Transverse colon (tissue), 4 donors: ENCODE results near the gene CARM1. TPM values are rescaled to one million over a fixed set of nuclear protein-coding genes. Genes with fewer than 3 reads are reported as not detected.

Experiments used
- DNase-seq: peaks from one replicate; pipeline ENCODE4 v3.0.0-alpha.2; 2019
- H3K27ac ChIP-seq, 4 donors: fragments of 200-600 bp; sonication (generic); 2 replicates each; pipeline ENCODE4 v1.5.1; 2016 to 2018; ENCODE audit warnings: inconsistent platforms in 4 of 4
- H3K27me3 ChIP-seq: fragments of 200-600 bp; sonication (generic); 2 replicates; pipeline ENCODE4 v1.5.1; 2017; ENCODE audit warnings: inconsistent platforms
- H3K36me3 ChIP-seq, 4 donors: fragments of 200-600 bp; sonication (generic); 2 replicates each; pipeline ENCODE4 v1.5.1; 2017 to 2019; ENCODE audit warnings: inconsistent platforms in 4 of 4
- H3K4me1 ChIP-seq, 4 donors: fragments of 200-600 bp; sonication (generic); 2 replicates each; pipeline ENCODE4 v1.5.1; 2017 to 2020; ENCODE audit warnings: inconsistent platforms in 4 of 4
- H3K4me3 ChIP-seq, 4 donors: fragments of 200-600 bp; sonication (generic); 1 replicate in 1 of 4; 2 replicates in 3 of 4; pipeline versions ENCODE4 v1.5.1 to v1.6.1; 2017 to 2019; ENCODE audit warnings: inconsistent platforms in 4 of 4
- H3K9me3 ChIP-seq, 2 donors: fragments of 200-600 bp; sonication (generic); 2 replicates each; pipeline ENCODE4 v1.5.1; 2017 to 2019; ENCODE audit warnings: inconsistent platforms in 2 of 2
- CTCF ChIP-seq, 5 experiments: fragments of 200-600 bp in 3 of 5; fragments of 450-650 bp in 2 of 5; sonication (generic) in 3 of 5; IDR thresholded peaks; 1 replicate in 2 of 5; 2 replicates in 3 of 5; pipeline ENCODE4 v1.5.1; 2016 to 2017; ENCODE audit warnings: antibody characterized with exemption in 5 of 5, inconsistent platforms in 3 of 5, mild to moderate bottlenecking in 2 of 5, moderate library complexity in 1 of 5
- EP300 ChIP-seq: sonication (generic); formaldehyde crosslinking; IDR thresholded peaks from one replicate; pipeline ENCODE4 v1.6.1; 2017; ENCODE audit warnings: antibody characterized with exemption, low read depth
- POLR2A ChIP-seq: fragments of 450-650 bp; IDR thresholded peaks from one replicate; pipeline ENCODE4 v1.6.1; 2016; ENCODE audit warnings: antibody characterized with exemption, mild to moderate bottlenecking, moderate library complexity
- POLR2AphosphoS5 ChIP-seq, 3 donors: sonication (generic); formaldehyde crosslinking; IDR thresholded peaks; one replicate each; pipeline ENCODE4 v1.6.1; 2016; ENCODE audit warnings: antibody characterized with exemption in 3 of 3
- WGBS, 2 donors: methylation state at CpG; one replicate each; pipeline ENCODE4 v1.1.5; 2018; ENCODE audit warnings: low coverage in 1 of 2; 5-methylcytosine and 5-hydroxymethylcytosine counted together
- in situ Hi-C, 4 donors: fragments of 200-750 bp; cut with MboI; loops; one replicate each; pipeline versions ENCODE4 v1.15.0 to v1.15.1; 2017; ENCODE audit warnings: low sequenced_read_pairs in 3 of 4, low pct_ligation_motif_present in 1 of 4, low pct_unique_long_range_greater_than_20kb in 1 of 4
- intact Hi-C: fragments of 100-400 bp; cut with DNase I; formaldehyde crosslinking; loops from one replicate; pipeline ENCODE4 v1.15.1; 2023; ENCODE audit warnings: low total_unique reads
- total RNA-seq, 4 donors: library from RNA; depleted of rRNA; stranded (reverse); fragments of >200 nt; gene quantifications; one replicate each; pipeline ENCODE4 v1.1.0, GENCODE V29; 2016

Gene CARM1
- total RNA-seq, 4 donors from 2014 or later, result 24.9 to 47.6 (median 35.6) TPM

GRCh38 chr19:10831987-10832938, 39.1 kb upstream of the CARM1 start:
- intact Hi-C loops (no loop called here), in situ Hi-C loops (no loop called here)
- no peak for DNase-seq
- peaks cover 0 to 30% (median 13%) of the 10 kb centered on the region in 4 donors for H3K36me3 ChIP-seq
- H3K4me3 ChIP-seq, result no peak overlapping the region
- no peak overlapping the region for H3K27ac ChIP-seq
- no peaks in the 10 kb centered on the region for H3K27me3 ChIP-seq
- peaks cover 0 to 7% (median 5%) of the 10 kb centered on the region in 4 donors for H3K4me1 ChIP-seq
- no peaks in the 10 kb centered on the region for H3K9me3 ChIP-seq
- 81 to 85% methylated on average over 7 to 28 of the region's 28 CpGs for whole genome bisulfite sequencing, 2 donors
- TF ChIP-seq POLR2AphosphoS5 (IDR thresholded peaks at IDR 0.05), result no peak
- no peak for TF ChIP-seq CTCF (IDR thresholded peaks at IDR 0.05)
- no peak for TF ChIP-seq EP300
- TF ChIP-seq POLR2A, result no peak

GRCh38 chr19:10832939-10833296, 38.4 kb upstream of the CARM1 start:
- H3K27ac ChIP-seq, result no peak overlapping the region
- DNase-seq, result no peak
- H3K4me3 ChIP-seq, result no peak overlapping the region
- WGBS, 2 donors, result 88% methylated on average over 16 of the region's 20 CpGs; no CpG with 5 or more reads in 1 of the 2 donors
- intact Hi-C loops, result no loop called here
- peak in 1 of 3 donors; percentile 36 for TF ChIP-seq POLR2AphosphoS5 (IDR thresholded peaks at IDR 0.05)
- no peak for TF ChIP-seq POLR2A
- TF ChIP-seq EP300, result no peak
- TF ChIP-seq CTCF (IDR thresholded peaks at IDR 0.05), result no peak
- in situ Hi-C loops, result no loop called here
- H3K27me3 ChIP-seq, result no peaks in the 10 kb centered on the region
- H3K9me3 ChIP-seq, result no peaks in the 10 kb centered on the region
- H3K4me1 ChIP-seq, result peaks cover 0 to 7% (median 5%) of the 10 kb centered on the region in 4 donors
- H3K36me3 ChIP-seq, result peaks cover 0 to 30% (median 10%) of the 10 kb centered on the region in 4 donors

- Histone ChIP-seq H3K9me3 (no peaks in the 10 kb centered on the region), H3K4me1 (peaks cover 0 to 7% (median 5%) of the 10 kb centered on the region in 4 donors), H3K4me3 (peak overlapping the region in 3 of 4 donors; percentile 17 to 66 (median 63)), H3K27me3 (no peaks in the 10 kb centered on the region), H3K27ac (peak overlapping the region; percentile 93 to 99 (median 98)), H3K36me3 (peaks cover 0 to 14% (median 4%) of the 10 kb centered on the region in 4 donors)
- intact Hi-C loops, result no loop called here
- WGBS, 2 donors, result 59% methylated on average over 32 of the region's 32 CpGs; no CpG with 5 or more reads in 1 of the 2 donors
- TF ChIP-seq POLR2A (no peak), CTCF (IDR thresholded peaks at IDR 0.05) (no peak), POLR2AphosphoS5 (IDR thresholded peaks at IDR 0.05) (peak in 2 of 3 donors; percentile 14 to 48), EP300 (no peak)
- in situ Hi-C loops, result no loop called here
- DNase-seq, result no peak
These were observed 36.1 kb upstream of the CARM1 start for GRCh38 chr19:10835089-10835753.
